Lung (tissue), 12 donors: Measurements from ENCODE around the gene DOCK1. TPM values are rescaled to one million over a fixed set of nuclear protein-coding genes. Genes with fewer than 3 reads are reported as not detected.

Experiments
- ATAC-seq: fragments of 200-7000 bp; cut with Tn5 transposase; one replicate; pipeline ENCODE4 v1.9.1; 2020; ENCODE audit warnings: moderate number of reproducible peaks; ENCODE audit not compliant: insufficient read depth, low FRiP score
- DNase-seq, 3 donors: peaks; one replicate each; pipeline ENCODE4 v3.0.0-alpha.2; 2013 to 2017
- H3K27ac ChIP-seq, 2 donors: one replicate each; pipeline ENCODE4 v1.5.1; 2013; ENCODE audit warnings: mild to moderate bottlenecking in 2 of 2, moderate library complexity in 2 of 2, control low read depth in 1 of 2, inconsistent platforms in 1 of 2, low read depth in 1 of 2, low read length in 1 of 2
- H3K27me3 ChIP-seq, 3 donors: one replicate each; pipeline ENCODE4 v1.5.1; 2013; ENCODE audit warnings: low read length in 2 of 3; ENCODE audit not compliant: control insufficient read depth in 3 of 3, insufficient read depth in 3 of 3
- H3K36me3 ChIP-seq, 4 donors: one replicate each; pipeline ENCODE4 v1.5.1; 2013; ENCODE audit warnings: low read length in 4 of 4, mild to moderate bottlenecking in 1 of 4, moderate library complexity in 1 of 4; ENCODE audit not compliant: control insufficient read depth in 4 of 4, insufficient read depth in 4 of 4
- H3K4me1 ChIP-seq, 5 donors: one replicate each; pipeline ENCODE4 v1.5.1; 2013; ENCODE audit warnings: low read length in 5 of 5, mild to moderate bottlenecking in 2 of 5, moderate library complexity in 1 of 5; ENCODE audit not compliant: control insufficient read depth in 5 of 5, insufficient read depth in 5 of 5
- H3K4me3 ChIP-seq: one replicate; pipeline ENCODE4 v1.5.1; 2013; ENCODE audit warnings: mild to moderate bottlenecking, control low read depth, moderate library complexity
- H3K9ac ChIP-seq, 2 donors: one replicate each; pipeline ENCODE4 v1.5.1; 2013; ENCODE audit warnings: low read length in 2 of 2, control low read depth in 1 of 2; ENCODE audit not compliant: insufficient read depth in 1 of 2
- H3K9me3 ChIP-seq, 4 donors: one replicate each; pipeline ENCODE4 v1.5.1; 2013; ENCODE audit warnings: low read length in 3 of 4, mild to moderate bottlenecking in 1 of 4, moderate library complexity in 1 of 4; ENCODE audit not compliant: control insufficient read depth in 4 of 4, insufficient read depth in 3 of 4
- CTCF ChIP-seq: IDR thresholded peaks from 2 replicates; pipeline ENCODE4 v1.5.1; 2012; ENCODE audit warnings: mild to moderate bottlenecking; ENCODE audit errors: control extremely low read depth, extremely low read depth
- WGBS, 2 donors: extraction: QIAGEN DNeasy Blood & Tissue Kit; methylation state at CpG; one replicate each; pipeline ENCODE4 v1.1.7; 2013; 5-methylcytosine and 5-hydroxymethylcytosine counted together
- polyA plus RNA-seq, 2 donors: library from polyadenylated mRNA; stranded (reverse); fragments of 200-250 nt; gene quantifications; one replicate each; pipeline ENCODE4 v1.2.1, GENCODE V29; 2013
- total RNA-seq, 2 donors: library from RNA; depleted of rRNA in 1 of 2; stranded (reverse); fragments of >200 nt in 1 of 2; gene quantifications; one replicate each; pipeline ENCODE4 v1.2.1, GENCODE V29; 2014 to 2021
- donor health status: control.
- donor health status: control.
- donor health status: Bipolar disorder and iron deficiency.
- donor health status: healthy.
- donor health status: DM: yes; HTN: yes; CAD: no.

Gene DOCK1
- total and polyA plus RNA-seq, 4 donors, result 11.2 to 102 (median 30.5) TPM

DNA sequence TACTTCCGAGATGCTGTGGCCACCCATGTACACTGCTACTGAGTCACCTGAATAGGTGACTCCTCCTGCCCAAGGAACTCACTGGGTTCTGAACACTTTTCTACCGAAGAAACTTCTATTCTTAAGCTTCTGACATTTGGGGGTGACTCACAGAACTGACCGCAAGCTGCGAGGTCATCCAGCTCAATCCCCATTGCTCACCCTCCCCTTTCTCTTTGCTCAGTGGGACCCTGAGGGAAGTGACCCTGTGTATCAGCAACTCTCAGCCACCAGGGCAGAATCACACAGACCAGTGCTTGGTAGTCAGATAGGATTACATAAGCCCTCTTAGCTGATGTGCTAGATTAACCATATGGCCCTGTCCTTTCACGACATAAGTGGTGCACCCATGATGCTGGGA is 244.9 kb downstream of the DOCK1 start:
- ATAC-seq, result no peak
- WGBS, 2 donors, result 92 to 94% methylated on average over 5 of the region's 5 CpGs
- H3K36me3 ChIP-seq, result peaks cover 0 to 4% (median 1%) of the 10 kb centered on the region in 4 donors
- no peak for DNase-seq
- H3K4me3 ChIP-seq, result no peak overlapping the region
- no peak overlapping the region for H3K9ac ChIP-seq
- H3K27me3 ChIP-seq, result no peaks in the 10 kb centered on the region
- H3K9me3 ChIP-seq, result no peaks in the 10 kb centered on the region
- H3K4me1 ChIP-seq, result peaks cover 0 to 28% (median 10%) of the 10 kb centered on the region in 5 donors
- H3K27ac ChIP-seq, result no peak overlapping the region
- no peak for TF ChIP-seq CTCF

DNA sequence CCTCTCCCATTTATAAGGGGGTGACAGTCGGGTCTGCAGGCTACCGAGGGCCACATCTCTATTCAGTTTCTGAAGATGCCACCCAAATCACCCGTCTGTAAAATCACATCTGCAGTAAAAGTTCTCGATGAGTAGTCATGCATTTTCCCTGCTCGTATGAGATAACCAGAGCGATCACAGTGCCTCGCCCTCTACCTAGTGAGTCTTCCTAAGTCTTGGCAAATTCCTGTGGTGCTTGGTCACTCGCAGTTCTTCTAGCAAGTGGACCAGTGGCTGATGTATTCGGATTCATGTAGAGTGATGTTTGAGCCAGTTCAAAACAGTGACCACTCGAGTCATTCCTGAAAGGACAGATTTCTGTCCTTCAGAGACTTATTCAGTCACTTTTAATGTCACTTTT is 246.3 kb downstream of the DOCK1 start:
- Histone ChIP-seq H3K4me3 (no peak overlapping the region), H3K4me1 (peaks cover 0 to 39% (median 10%) of the 10 kb centered on the region in 5 donors), H3K9ac (no peak overlapping the region), H3K9me3 (no peaks in the 10 kb centered on the region), H3K27me3 (no peaks in the 10 kb centered on the region), H3K36me3 (peaks cover 0 to 4% (median 0%) of the 10 kb centered on the region in 4 donors), H3K27ac (no peak overlapping the region)
- DNase-seq, result no peak
- TF ChIP-seq CTCF, result no peak
- 94 to 95% methylated on average over 10 of the region's 10 CpGs for WGBS, 2 donors
- no peak for ATAC-seq

DNA sequence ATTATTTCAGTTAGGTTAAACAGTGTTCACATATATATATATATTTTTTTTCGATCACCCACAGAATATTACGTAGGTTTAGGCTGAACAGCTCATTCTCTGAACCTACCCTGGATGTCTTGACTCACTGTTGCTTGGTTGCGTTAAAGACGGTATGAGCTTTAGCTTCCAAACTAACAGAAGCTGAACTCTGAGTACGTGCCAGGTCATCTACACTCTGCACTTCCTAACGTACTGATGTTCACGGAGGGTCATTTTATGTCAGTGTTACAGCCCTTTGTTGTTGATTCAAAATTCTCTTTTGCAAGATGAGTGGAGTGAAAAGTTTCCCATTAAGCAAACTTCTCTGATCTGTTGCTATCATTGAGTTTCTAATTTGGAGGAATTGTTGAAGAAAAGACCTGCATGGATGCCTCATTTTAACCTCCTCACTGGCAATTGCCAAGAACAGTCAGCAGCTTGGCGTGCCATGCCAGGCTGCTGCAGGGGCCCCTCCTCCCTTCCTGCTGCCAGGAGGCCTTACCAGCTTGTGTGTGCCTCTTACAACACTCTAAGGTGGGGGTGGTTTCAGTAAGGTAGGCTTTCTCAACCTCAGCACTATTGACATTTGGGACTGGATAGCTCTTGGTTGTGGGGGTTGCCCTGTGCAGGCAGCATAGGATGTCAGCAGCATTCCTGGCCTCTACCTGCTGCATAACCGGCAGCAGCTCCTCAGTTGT is 246.9 kb downstream of the DOCK1 start:
- H3K9me3 ChIP-seq, result no peaks in the 10 kb centered on the region
- H3K9ac ChIP-seq, result no peak overlapping the region
- H3K27ac ChIP-seq, result no peak overlapping the region
- no peaks in the 10 kb centered on the region for H3K27me3 ChIP-seq
- WGBS, 2 donors, result 81 to 88% methylated on average over 9 of the region's 9 CpGs
- H3K4me1 ChIP-seq, result peaks cover 0 to 43% (median 10%) of the 10 kb centered on the region in 5 donors
- peaks cover 0 to 4% (median 0%) of the 10 kb centered on the region in 4 donors for H3K36me3 ChIP-seq
- no peak for TF ChIP-seq CTCF
- peak in 2 of 3 donors; percentile 35 to 64 for DNase-seq
- no peak overlapping the region for H3K4me3 ChIP-seq
- peak; percentile 89 for ATAC-seq
